ENCODE measurements around the gene BAD.

- TF ChIP-seq FOXM1 (IDR thresholded peaks at IDR 0.05; ENCODE audit: borderline replicate concordance) (no peak), LEF1 (IDR thresholded peaks at IDR 0.05; ENCODE audit: borderline replicate concordance) (no peak), L3MBTL2 (conservative IDR thresholded peaks at IDR 0.05) (no peak), PKNOX1 (IDR thresholded peaks at IDR 0.05) (no peak), FOXA1 (IDR thresholded peaks at IDR 0.05) (no peak), ARNT (IDR thresholded peaks at IDR 0.05) (no peak), FOXK2 (IDR thresholded peaks at IDR 0.05) (no peak), ZNF384 (IDR thresholded peaks at IDR 0.05) (no peak), BHLHE40 (IDR thresholded peaks at IDR 0.05; ENCODE audit: borderline replicate concordance) (no peak), SP1 (IDR thresholded peaks at IDR 0.05) (no peak), SUZ12 (IDR thresholded peaks at IDR 0.05) (no peak), TARDBP (IDR thresholded peaks at IDR 0.05) (no peak), ELF4 (IDR thresholded peaks at IDR 0.05) (no peak)
Observed at GRCh38 chr11:64312947-64313346, 28.5 kb upstream of the BAD start.
